Measurements from ENCODE around the gene TMPRSS13.
A peak's percentile ranks its signal among the peaks of the same experiment; 100 is the strongest.
"Not testable (repeated sequence)": the region's sequence is repeated elsewhere in the genome, so short reads cannot be mapped to it uniquely, and the experiment has no call there.

TMPRSS13 gene

DNA sequence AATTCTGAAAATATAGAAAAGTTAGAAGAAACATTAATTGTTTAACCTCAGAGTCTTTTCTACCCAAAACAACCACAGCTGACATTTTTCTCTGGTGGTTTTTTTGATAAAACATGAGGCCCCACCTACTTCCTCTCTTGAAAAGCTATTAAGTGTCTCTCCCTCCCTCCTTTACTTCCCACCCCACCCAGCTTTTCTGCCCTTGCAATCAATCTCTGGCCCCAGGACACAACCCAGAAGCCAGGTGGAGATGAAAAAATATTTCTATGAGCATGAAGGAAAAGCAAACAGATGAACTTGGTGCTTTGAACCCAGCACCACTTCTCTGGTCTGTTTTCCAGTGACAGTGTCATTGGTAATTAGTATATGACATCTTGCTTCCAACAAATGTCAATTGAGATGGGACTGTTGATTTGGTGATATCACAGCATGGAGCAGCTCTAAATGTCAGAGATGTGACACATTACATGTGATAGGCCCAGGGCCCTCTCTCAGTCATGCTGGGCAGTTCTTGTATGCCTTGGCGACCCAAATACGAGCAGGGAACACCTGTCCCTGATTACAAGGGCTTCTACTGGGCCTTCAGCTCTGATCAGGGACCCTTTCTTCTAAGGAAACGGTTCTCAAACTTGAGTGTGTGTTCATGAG, 23.9 kb upstream of the TMPRSS13 start:
- Histone ChIP-seq H3K4me3 (no peak overlapping the region), H3K27ac (peak overlapping the region in 8 of 21 experiments; percentile 7 to 91 (median 76))

DNA sequence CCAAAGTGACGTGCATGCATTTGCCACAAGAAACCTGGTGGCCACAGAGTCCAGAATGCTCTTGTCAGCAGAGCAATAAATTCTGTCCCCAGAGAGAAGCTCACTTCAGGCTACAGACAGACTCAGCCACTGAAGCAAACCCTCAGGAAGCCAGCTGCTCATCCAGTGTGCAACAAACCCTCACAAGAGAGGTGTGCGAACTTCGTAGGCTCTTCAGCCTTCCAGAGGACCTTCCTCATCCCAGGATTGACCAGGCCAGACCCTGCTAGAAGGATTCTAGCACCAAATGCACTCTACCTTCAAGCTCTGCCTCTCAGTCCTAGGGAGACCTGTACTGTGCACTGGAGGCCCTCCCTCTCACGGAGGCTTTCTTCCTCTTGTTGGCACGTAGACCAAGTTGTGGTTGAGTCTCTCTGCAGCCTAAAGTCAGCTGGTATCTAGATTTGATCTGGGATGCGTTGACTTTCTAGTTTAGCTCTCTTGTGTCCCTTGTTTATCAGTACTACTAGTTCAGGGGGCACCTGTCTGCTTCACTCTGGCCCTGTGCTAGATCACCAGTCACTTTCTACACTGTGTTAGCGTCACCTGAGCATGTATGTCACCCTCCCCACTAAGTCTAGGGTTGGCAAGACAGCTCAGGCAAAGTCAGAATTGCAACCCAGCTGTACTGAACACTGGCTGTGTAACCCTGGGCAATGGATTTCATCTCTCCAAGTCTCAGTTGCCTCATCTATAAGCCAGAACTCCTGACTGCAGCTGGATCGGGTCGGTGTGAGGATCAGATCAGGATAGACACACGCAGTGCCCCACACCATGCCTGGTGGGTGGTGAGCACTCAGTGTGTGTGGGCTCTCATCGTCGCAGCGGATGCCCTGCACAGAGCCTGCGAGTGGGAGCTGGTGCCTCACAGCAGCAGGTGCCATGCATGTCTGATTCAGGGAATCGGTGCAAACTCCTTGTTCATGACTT, 22.1 kb upstream of the TMPRSS13 start:
- Histone ChIP-seq H3K4me3 (no peak overlapping the region), H3K27ac (peak overlapping the region in 13 of 21 experiments; percentile 22 to 91 (median 51))

DNA sequence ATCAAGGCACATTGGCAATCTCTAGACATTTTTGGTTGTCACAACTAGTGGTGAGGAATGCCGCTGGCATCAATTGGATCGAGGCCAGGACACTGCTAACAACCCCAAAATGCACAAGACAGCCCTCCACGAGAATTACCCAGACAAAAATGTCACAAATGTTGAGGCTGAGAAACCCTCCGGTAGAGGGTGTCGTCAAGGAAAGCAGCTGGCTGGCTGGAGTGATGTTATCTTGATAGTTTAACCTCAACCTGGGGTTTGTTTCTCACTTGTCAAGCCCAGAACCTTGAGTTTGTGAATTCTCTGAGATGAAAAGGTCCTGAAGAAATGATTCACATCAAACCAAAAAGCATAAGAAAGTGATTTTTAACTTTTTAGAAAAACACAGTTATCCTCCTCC, 21.1 kb upstream of the TMPRSS13 start:
- H3K27ac ChIP-seq, result peak overlapping the region in 12 of 21 experiments; percentile 22 to 91 (median 56)

GRCh38 chr11:117949062-117949461, 19.9 kb upstream of the TMPRSS13 start:
- Histone ChIP-seq H3K27ac (peak overlapping the region in 6 of 21 experiments; percentile 14 to 91 (median 82)), H3K4me3 (no peak overlapping the region)

More for the DNA sequence above, 21.1 kb upstream of the TMPRSS13 start:
- no peak overlapping the region for H3K4me3 ChIP-seq

GRCh38 chr11:117948466-117948865, 19.3 kb upstream of the TMPRSS13 start:
- not testable (repeated sequence) for H3K4me3 ChIP-seq
- peak overlapping the region in 2 of 21 experiments; percentile 22 to 91 for H3K27ac ChIP-seq

GRCh38 chr11:117947751-117948150, 18.5 kb upstream of the TMPRSS13 start:
- not testable (repeated sequence) for H3K27ac ChIP-seq, H3K4me3 ChIP-seq

- Histone ChIP-seq H3K4me3 (no peak overlapping the region), H3K27ac (no peak overlapping the region)
Measured at GRCh38 chr11:117946842-117947526, 17.8 kb upstream of the TMPRSS13 start.

- H3K27ac ChIP-seq, result peak overlapping the region in 1 of 21 experiments; percentile 21
- no peak overlapping the region for H3K4me3 ChIP-seq
Measured at GRCh38 chr11:117946156-117946841, 17.1 kb upstream of the TMPRSS13 start.

- Histone ChIP-seq H3K4me3 (no peak overlapping the region), H3K27ac (peak overlapping the region in 2 of 21 experiments; percentile 19 to 26)
Measured at GRCh38 chr11:117945047-117945810, 16.0 kb upstream of the TMPRSS13 start.

DNA sequence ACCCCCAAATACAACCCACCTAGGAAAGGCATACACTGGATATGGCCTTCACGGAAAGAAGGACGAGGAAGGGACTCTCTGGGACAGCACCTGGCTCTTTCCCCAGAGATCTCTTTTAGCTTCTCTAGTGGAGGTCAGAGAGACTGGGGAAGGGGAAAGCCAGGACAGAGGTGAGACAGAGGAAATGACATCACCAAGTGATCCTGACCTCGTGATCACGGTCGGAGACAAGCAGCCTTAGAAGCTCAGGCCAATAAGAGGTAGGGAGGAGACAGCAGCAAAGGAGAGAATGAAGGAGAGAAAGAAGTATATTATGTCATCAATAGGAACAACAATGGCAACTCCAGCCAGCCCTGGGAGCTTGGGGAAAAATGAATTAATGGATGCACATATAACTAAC, 15.4 kb upstream of the TMPRSS13 start:
- H3K4me3 ChIP-seq, result no peak overlapping the region
- H3K27ac ChIP-seq, result peak overlapping the region in 1 of 21 experiments; percentile 38

GRCh38 chr11:117941976-117942654, 12.9 kb upstream of the TMPRSS13 start:
- H3K4me3 ChIP-seq, result no peak overlapping the region

DNA sequence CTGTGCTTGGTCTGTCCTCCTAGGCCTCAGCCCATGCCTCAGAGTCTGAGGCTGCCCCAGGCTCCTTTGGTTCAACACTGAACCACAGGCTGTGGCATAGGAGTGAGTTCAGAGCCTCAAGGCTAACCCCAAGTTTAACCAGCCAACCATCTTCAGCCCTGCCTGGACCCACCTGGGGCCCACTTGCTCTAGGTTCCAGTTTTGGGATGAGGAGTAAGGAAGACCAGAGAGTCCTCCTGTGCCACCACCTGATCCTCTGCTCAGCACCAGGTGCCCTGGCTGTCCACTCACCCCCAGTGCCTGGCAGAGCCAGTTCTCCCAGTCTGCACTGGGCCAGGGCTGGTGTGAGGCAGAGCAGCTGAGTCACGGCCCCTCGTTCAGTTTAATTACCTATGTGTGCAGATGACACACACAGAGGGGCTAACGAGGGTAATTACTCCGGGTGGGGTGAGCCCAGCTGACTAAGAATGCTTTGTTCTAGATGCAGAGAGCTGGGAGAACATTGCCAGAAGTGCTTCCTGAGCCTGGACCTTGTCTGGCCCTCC, 12.0 kb upstream of the TMPRSS13 start:
- Histone ChIP-seq H3K4me3 (no peak overlapping the region), H3K27ac (peak overlapping the region in 3 of 21 experiments; percentile 18 to 66 (median 37))

More at GRCh38 chr11:117941976-117942654, 12.9 kb upstream of the TMPRSS13 start:
- peak overlapping the region in 1 of 21 experiments; percentile 66 for H3K27ac ChIP-seq

DNA sequence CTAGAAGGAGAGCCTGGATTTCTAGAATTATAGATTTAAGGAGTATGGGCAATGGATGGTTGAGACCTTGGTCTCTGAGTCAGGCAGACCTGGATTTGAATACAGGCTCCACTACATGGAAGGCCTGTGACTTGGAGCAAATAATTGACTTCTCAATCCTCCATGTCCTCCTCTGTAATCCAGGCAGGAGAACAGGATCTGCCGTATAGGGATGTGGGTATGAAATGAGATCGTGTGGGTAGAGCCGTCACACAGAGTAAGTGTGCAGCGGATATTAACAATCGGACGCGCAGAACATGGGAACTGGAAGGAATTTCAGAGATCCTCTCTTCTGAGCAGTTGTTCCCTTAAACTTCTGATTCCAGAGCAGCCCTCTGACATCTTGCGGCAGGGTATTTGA, 11.5 kb upstream of the TMPRSS13 start:
- no peak overlapping the region for H3K4me3 ChIP-seq
- peak overlapping the region in 2 of 21 experiments; percentile 37 to 66 for H3K27ac ChIP-seq

DNA sequence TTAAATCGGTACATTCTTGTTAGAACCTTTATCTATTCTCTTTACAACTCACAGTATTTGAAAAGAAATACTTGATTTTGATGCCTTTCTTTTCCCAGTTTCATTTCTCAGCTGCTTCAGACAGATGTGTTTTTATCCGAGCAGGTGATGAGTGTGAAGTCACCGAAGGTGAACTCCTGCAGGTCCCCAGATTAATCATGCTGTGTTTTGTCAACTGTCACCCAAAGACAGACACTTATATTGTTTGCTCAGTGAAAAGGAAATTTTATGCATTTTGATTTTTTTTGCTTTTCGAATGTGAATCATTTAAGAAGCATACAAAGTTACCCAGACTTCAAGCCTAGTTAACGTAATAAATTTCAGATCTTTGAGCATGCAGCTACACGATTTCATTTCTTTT, 7.8 kb upstream of the TMPRSS13 start:
- H3K4me3 ChIP-seq, result no peak overlapping the region
- no peak overlapping the region for H3K27ac ChIP-seq

DNA sequence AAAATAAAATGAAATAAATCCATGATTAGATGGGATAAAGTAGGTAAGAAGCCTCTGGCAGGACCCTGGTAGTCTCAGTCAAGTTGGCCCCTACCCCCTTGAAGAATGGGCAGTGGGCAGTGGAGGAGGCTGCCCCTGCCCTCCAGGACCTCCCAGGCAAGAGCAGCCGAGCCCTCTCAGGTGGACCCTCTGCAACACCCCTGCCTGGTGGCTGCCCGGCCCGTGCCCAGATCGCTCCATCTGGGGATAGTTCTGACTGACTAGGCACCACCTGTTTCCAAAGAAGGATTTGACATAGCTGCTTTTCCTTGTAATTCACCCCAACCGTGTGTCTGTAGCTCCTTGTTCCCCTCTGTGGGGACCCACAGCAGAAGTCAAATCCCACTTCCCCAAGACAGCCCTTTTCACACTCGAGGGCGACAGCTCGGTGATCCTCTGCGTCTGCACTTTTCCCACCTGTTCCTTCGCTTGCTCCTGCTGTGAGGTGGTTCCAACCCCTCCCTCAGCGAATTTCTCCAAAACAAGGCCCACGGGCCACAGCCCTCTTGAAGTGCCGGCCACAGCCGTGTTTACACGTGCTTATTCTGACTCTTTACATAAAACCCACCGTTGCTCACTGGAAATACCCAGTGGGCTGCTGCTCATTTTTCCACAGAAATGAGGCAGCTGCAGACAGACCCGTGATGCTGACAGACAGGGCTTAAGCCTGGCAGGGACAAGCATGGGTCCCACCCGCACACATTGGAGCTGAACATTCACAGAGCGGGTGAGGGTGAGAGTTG, 5.5 kb upstream of the TMPRSS13 start:
- H3K27ac ChIP-seq, result peak overlapping the region in 2 of 21 experiments; percentile 10 to 29
- no peak overlapping the region for H3K4me3 ChIP-seq

GRCh38 chr11:117933930-117934329, 4.7 kb upstream of the TMPRSS13 start:
- no peak overlapping the region for H3K4me3 ChIP-seq
- no peak overlapping the region for H3K27ac ChIP-seq

DNA sequence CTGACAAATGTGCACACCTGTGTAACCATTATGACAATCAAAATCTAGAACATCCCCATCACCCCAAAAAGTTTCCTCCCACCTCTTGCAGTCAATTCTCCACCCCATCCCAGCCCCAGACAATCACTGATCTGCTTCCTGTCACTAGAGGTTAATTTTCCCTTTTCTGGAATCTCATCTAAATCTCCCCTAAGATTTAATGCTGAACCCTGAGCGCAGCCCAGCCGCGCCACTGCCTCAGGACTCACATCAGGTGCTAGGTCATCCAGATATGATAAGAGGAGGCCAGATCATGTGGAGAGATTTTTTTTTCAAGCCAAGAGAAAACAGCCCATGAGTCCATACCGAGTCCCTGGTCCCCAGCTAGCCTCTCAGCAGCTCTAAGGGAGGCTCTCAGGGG, 4.3 kb upstream of the TMPRSS13 start:
- H3K27ac ChIP-seq, result no peak overlapping the region
- H3K4me3 ChIP-seq, result no peak overlapping the region
